HG02759 (cell line): ENCODE measurements around the gene TEX261.
"Not testable (repeated sequence)": the region's sequence is repeated elsewhere in the genome, so short reads cannot be mapped to it uniquely, and the experiment has no call there.

Experiments
- ATAC-seq: cut with Tn5 transposase; IDR thresholded peaks from one replicate; pipeline ENCODE4 v1.9.1; 2021; ENCODE audit warnings: mild to moderate bottlenecking, moderate library complexity; ENCODE audit not compliant: unreplicated experiment

The TEX261 gene

DNA sequence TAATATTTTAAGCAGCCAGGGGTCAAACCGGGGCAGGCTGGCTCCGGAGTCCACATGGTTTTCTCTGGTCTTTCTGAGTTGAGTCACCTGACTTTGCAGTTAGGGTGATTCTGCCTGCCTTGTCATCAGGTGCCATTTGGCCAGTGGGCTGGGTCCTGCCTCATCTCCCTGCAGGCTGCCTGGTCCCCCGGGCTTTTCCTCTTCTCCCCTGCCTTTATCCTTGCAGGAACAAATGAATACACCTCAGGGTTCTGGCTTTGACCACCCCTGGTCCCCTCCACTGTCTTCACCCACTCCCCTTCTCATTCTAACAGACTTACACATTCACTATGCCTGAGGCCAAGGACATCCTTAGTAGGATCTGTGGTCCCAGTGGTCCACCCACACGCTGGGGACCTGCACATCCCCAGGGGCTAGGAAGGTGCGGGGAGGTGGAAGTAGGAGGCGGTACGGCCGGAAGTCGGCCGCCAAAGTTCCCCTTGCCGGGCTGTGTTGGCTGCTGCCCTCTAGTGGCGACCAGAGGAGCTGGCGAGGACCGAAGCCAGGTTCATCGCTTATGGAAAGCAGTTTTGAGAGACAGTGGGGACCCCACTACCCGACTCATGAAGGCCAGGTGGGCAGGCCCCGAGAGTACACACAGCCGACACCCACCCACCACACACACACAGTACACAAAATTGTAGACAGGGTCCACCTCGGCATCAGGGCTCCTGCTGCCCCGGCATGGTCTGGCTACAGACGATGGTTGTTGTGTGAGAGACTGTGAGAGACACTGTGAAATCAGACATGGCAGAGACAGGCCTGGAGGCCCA, 6.3 kb upstream of the TEX261 start:
- peak; percentile 98 for ATAC-seq

DNA sequence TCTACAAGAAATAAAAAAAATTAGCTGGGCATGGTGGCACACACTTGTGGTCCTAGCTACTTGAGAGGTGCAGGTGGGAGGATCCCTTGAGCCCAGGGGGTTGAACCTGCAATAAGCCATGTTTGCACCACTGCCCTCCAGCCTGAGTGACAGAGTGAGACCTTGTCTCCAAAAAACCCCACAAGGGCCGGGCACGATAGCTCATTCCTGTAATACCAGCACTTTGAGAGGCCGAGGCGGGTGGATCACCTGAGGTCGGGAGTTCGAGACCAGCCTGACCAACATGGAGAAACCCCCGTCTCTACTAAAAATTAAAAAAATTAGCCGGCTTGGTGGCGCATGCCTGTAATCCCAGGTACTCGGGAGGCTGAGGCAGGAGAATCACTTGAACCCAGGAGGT, 5.3 kb upstream of the TEX261 start:
- ATAC-seq = not testable (repeated sequence)

DNA sequence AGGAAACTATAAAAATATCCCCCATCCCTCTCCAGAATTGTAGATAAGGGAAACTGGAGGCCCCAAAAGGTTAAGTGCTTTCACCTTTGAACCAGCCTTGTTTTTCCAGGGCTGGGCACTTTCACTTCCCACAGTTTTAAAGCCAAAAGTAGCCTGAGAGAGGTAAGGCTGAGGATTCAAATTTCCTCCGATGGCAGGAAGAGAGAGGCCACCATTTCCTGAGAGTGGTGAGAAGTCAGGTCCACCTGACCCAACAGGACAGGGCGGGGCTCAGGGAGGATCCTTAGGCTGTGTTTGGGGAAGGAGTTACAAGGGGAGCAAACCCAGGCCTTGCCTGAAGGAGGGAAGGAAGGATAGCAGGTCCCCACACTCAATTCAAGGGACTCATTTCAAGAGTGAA, 4.7 kb upstream of the TEX261 start:
- no peak for ATAC-seq

DNA sequence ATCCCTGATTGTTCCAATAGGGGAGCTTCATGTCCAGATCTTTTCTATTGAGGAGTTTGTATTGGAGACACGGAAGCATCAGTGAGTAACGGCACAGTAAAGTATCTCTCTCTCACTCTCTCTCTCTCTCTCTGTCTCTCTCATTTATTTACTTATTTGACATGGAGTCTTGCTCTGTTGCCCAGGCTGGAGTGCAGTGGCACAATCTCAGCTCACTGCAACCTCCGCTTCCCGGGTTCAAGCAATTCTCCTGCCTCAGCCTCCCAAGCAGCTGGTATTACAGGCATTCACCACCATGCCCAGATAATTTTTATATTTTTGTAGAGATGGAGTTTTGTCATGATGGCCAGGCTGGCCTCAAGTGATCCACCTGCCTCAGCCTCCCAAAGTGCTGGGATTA, 4.2 kb upstream of the TEX261 start:
- not testable (repeated sequence) for ATAC-seq

DNA sequence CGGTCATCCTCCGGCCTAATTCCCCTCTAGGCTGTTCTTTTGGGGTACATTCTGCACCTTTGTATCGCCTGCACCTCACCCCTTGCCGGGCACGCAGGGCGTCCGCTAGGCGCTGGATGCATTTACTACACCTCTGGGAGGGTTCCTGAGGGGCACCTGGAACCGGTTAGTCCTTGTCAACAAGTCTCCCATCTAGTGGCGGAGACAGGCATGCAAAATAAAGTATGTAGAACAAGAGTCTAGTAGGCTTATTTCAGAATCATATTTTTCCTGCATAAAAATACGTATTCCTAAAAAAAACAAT, 705 bp upstream of the TEX261 start:
- peak; percentile 42 for ATAC-seq

DNA sequence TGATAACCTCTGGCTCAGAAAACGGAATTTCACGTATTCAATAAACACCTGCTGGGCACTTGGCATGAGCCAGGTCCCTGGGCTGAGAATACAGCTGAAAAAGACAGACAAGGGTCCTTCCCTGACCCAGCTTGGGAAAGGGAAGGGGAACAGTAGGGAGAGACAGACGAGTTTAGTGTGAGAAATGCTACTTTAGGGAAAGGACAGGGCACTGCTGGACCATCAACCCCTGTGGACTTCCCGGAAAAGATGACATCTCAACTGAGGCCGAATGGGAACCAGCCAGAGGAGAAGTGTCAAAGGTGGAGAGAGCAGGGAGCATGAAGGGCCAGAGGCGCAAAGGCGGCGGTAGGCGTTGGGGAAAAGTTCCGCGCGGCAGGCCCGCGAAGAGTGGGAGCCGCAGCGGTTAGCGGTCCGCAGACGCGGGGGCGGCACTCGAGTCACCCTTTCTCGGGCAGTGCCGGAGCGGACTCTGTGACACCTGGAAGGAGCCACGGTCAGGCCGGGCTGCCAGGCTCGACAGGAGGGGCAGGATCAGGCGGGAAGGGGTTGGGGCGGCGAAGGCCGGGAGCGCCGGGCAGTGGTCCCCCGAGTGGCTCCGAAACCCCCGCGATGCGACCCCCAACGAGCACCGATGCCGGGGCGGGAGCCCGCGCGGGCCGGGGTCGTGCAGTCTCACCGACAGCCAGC, 519 bp downstream of the TEX261 start:
- peak; percentile 35 for ATAC-seq

DNA sequence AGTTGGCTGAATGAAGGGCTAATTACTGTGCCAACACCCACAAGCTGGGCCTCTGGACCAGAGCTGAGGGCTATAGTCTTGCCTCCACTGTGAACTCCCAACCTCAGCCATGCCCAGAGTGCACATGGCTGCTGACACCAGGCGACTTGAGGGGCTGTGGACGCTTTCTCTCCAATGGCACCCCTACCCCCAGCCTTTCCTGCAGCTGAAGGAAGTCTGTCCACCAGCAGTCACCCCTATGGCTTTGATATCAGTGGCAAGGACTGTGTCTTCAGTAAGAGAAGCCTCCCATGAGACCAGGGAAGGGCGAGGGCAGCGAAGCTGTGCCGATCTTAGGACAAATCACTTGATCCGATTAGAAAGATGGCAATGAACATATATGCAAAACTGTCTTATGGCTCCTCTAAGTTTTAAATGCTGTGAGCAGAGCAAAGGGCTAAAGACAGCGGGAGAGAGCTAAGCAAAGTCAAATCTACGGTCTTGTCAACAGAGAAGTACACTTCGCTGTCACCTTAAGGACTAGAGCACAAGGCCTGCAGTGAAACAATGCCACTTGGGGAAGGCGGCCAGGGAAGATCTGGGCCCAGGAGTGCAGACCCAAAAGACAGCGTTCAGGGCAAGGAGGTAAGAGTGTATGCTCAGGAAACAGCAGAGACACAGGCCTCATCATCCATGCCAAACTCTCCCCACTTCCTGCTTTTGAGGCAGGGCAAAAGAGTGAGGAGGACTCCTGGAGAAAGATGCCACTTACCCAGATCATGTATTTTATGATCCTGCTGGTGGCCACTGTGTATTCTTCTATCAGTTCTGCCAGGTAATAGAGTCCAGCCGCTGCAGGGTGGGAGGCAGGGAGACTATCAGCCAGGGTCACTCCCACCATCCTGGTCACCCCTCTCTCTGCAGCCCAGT, 1.5 kb downstream of the TEX261 start:
- no peak for ATAC-seq

DNA sequence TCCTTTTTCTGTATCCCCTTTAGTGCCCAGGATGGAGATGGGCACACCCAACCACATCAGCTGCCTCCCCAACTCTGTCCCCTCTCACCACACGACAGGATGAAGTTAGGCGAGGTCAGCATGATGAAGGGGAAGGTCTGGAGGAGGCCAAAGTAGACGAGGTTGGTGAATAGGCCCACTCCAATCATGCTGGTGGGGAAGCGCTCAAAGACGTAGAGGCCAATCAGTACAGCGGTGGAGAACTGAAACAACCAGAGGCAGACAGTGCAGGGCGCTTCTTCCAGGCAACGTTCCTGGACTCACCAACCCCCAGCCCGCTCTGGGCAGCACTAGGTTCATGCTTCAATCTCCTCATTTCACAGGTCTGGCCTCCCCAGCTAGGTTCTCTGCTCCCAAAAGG, 2.9 kb downstream of the TEX261 start:
- ATAC-seq = no peak

DNA sequence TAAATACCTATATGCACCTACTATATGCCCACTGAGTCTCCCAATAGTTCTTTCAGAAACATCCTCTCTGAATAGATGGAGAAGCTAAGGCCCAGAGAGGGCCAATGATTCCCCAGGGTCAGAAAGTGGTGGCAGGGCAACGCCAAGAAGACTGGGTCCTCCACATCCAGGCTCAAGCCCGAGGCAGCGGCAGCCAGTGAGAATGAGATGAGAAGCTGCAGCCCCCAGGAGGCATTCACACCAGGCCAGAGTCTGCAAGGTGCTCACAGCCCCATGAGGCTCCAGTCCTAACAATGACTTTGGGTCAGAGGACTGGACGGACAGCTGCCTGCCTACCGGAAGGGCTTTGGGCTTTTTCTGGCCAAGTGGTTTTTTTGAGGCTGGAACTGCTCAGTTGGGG, 3.5 kb downstream of the TEX261 start:
- no peak for ATAC-seq

DNA sequence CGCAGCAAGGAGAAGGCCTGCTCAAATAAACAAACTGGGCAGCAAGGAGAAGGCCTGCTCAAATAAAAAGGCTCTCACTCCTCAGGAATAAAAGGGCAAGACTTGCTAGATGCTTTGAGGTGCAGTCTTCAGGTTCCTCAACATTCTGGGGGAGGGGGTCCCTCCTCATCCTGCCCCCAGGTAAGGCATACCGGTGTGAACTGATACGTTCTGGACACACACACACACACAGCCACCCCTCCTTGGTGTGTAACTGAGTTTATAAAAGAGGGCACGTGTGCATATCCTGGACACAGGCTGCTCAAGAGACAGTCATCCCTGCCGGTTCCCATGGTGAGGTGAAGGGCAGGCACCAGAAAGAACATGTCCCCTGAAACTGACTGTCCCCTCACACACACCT, 4.5 kb downstream of the TEX261 start:
- ATAC-seq = no peak

DNA sequence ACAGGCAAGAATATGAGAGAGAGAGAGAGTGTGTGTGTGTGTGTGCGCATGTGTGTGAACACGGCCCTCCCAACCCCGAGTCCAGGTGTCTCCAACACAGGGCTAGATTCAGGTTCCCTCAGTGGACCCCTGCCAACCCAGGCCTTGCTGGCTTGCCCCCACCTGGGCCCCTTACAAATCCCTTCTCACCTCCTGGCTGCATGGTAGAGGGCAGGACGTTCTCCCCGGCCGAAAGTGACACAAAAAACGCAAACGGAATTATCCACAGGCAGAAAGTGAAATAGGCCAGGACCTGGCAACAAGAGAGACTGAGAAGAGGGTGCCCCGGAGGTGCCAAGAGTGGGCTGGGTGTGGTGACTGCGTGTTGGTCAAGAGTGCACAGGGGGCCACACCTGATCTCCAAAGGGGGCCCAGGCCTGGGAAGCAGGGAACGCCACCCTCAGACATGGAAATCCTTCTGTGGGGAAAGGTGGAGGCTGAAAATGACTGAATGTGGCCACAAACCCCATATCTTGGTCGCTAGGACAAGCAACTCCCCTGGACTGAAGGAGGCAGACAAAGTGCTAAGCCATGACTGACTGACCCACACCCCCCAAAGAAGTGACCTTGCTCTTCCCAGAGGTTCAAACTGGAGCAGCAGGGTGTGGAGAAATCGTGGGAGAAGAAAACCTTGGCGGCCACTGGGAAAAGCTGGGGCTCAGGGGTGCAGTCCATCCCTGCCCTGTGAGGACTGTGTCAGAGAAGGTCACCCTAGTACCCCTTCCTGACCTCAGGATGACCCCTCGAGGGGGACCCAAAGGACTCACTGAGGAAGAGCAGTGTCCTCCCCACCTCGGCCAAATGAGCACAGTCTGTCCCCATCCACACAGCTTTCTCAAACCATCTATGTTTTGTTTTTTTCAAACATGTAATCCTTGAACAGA, 5.7 kb downstream of the TEX261 start:
- ATAC-seq = no peak

DNA sequence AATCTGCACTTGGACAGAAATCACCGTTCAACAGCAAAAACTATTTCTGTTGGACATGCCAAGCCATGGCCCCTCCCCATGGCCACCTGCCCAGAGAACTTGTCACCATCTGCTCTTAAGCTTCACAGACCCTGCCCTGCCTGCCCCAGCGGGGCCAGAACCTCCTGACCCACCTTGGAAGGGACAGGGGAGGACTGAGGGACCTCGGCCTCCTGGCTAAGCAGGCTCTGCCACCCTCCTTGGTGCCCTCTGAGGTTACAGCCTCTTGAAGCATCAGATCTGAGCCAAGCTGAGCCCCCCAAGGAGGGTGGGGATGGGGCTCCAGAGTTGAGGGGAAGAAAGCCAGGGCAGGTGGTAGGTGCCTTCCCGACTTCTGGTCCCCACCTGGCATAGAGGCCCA, 6.5 kb downstream of the TEX261 start:
- ATAC-seq = no peak

DNA sequence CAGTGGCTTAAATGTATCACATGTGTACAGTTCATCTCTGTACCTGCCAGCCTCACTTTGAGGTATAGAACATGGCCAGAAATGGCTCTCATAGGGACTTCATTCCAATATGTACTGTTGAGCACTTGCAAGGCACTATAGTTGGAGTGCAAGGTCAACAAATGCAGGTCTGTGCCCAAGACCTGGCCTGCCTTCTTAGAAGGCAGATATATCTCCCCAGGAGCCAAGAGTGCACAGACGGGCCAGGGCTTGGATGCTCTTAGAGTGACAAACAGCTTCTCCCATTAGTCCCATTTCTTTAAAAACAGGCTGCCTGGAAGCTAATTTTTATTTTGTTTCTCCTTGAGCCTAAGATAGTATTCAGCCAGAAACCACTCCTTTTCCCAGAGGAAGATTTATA, 7.3 kb downstream of the TEX261 start:
- ATAC-seq = no peak

DNA sequence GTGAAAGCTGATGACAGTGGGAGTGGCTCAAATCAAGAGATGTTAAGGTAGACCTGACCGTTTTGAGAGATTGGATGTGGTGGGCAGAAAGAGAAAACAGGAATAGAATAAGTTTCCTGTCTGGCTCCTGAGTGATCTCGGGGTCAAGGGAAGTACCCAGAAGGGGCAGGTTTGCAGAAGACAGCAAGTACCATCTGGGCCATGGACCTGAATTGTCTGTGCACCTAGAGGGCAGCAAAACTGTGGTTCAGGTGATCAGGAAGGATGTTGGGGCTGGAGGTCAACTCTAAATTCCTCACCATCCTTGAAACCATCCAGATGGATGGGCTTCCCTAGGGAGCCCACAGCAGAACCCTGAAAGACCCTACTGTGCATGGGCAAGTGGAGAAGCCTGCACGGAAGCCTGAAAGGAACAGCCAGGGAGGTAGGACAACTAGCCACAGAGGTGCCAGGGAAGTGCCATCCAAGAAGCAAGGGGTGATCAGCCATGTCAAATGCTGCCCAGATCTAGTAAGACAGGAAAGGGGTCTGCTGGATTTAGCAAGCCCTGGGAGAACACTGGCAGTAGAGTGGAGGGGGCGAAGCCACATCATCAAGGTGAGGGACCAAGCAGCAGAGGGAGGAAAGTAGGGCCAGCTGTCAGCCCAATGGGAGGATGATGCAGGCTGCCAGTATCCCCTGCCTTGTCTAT, 8.0 kb downstream of the TEX261 start:
- ATAC-seq = no peak

DNA sequence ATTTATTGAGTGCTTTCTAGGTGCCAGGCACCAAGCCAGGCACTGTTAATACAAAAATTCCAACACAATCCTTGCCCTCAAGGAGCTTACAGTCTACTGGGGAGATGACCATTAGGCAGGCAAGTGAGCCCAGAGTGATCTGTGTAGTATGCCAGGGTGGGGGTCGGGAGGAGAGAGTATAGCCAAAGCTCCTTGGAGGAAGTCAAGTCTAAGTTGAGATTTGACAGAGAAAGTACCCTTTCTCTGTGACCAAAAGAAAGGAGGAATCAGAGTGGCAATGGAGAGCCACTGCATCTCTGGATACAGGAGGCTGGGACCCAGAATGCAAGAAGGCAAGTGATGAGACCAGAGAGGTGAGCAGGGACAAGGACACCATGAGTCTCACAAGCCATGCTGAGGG, 8.7 kb downstream of the TEX261 start:
- no peak for ATAC-seq

DNA sequence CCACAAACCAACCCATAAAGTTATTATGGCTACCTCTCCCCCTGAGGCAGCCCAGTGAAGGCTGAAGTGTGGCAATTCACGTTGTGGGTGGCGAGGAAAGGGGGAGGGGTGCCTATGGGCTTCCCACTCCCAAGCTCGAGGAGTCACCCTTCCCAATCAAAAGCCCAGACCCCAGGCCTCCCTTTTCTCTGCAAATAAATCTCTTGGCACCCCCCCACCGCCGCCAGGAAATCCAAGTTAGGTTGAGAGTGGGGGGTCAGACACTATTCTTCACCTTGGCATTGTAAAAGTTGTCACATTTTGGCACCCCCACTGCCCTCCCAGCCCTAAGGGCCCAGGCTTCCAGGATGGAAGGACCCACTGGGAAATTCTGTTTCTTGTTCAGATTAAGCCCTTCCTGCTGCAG, 9.4 kb downstream of the TEX261 start:
- ATAC-seq = no peak

DNA sequence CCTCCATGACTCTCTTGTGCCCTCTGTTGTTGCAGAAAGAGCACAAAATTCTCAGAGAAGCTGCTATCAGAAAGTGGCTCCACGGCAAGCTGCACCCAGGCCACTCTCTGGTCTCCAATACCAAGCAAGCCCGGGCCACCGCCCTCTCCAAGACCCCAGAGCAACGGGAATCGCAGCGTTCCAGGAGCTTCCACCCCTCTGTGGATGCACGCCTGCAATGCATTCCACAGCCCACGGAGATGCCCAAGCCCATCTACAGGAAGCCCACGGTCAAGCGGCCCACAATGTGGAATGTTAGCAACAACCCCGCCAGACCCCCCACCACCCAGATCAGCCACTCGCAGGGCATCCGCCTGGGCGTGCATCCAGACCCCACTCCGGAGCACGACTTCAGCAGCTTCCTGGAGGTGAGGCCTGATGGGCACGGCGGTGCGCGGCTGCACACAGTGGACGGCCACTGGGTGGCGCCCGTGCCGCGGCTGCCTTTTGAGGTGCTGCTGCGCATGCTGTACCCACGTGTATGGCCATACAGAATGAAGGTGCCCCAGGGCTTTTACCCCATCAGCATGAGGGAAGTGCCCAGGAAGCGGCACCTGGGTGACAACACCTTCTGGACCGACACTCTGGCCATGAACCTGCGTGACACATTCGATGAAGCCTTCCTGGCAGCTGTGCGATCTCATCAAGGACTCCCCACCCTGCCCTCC, 9.9 kb downstream of the TEX261 start:
- peak; percentile 97 for ATAC-seq

DNA sequence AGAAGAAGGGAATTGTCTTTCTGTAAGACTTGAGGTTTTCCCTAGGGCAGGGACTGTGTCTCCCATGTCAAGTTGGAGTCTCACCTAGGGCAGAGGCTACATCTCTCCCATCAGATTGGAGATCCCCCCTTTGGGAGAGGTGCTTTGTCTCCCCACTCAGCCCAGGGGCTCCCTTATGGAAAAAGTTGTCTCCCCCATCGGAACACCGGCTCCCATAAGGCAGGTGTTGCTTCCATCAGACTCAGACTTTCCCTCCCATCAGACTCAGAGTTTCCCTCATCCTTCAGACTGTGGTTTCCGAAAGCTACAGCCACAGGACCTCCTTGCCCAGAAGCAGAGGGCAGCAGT, 10.5 kb downstream of the TEX261 start:
- no peak for ATAC-seq

DNA sequence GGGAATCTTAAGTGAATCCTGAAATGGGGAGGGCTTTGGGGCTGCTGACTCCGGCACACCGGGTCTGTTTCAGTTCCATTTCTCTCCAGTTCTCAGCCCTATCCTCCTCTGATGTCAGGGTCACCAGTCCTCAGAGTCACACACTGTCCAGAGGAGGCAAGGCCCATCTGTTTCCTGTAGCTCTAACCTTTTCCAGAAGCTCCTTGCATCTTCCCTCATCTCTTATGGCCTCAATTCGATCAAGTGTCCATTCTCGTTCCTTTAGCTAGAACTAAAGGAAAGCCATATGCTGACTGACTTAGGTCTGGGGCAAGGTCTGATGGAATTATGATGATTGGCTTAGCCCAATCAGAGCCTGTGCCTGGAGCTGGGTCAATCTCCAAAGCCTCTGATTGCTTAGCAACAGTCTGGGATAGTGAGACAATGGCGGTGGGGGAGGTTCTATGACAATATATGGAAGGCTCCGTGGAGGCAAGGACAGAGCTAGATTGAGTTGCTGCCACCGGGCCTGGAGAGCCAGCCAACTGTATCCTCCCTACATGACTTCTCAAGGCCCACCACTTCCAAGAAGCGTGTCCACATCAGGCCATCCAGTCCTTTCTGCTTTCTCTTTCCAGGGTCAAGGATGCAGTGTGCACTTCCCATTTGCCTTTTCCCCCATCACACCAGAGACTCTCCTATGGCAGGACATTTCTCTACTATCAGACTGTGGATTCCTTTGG, 11.0 kb downstream of the TEX261 start:
- no peak for ATAC-seq
